Thoracic aorta (tissue), 2 donors: ENCODE measurements around the gene AK4. TPM values are rescaled to one million over a fixed set of nuclear protein-coding genes. Genes with fewer than 3 reads are reported as not detected.
"Not testable (repeated sequence)": the region's sequence is repeated elsewhere in the genome, so short reads cannot be mapped to it uniquely, and the experiment has no call there.

Source experiments
- ATAC-seq: fragments of 150-250 bp; one replicate; pipeline ENCODE4 v1.8.0; 2017; ENCODE audit warnings: low read depth; ENCODE audit not compliant: insufficient number of reproducible peaks, low FRiP score
- DNase-seq: peaks from one replicate; pipeline ENCODE4 v3.0.0-alpha.2; 2020; ENCODE audit warnings: low spot score
- H3K27ac ChIP-seq, 2 donors: fragments of 200-600 bp; sonication (generic); 1 replicate in 1 of 2; 2 replicates in 1 of 2; pipeline ENCODE4 v1.5.1; 2016; ENCODE audit warnings: mild to moderate bottlenecking in 2 of 2, moderate library complexity in 2 of 2
- H3K27me3 ChIP-seq: fragments of 200-600 bp; sonication (generic); replicated peaks from 2 replicates; pipeline ENCODE4 v1.6.0; 2016; ENCODE audit warnings: mild to moderate bottlenecking; ENCODE audit not compliant: insufficient read depth
- H3K36me3 ChIP-seq: fragments of 200-600 bp; sonication (generic); one replicate; pipeline ENCODE4 v1.5.1; 2016
- H3K4me1 ChIP-seq, 2 donors: fragments of 200-600 bp; sonication (generic); 1 replicate in 1 of 2; 2 replicates in 1 of 2; pipeline versions ENCODE4 v1.5.1 to v1.6.0; 2016; ENCODE audit warnings: low read depth in 2 of 2, mild to moderate bottlenecking in 1 of 2; ENCODE audit not compliant: control insufficient read depth in 1 of 2
- H3K4me3 ChIP-seq: fragments of 200-600 bp; sonication (generic); 2 replicates; pipeline ENCODE4 v1.5.1; 2016; ENCODE audit warnings: mild to moderate bottlenecking
- H3K9me3 ChIP-seq: fragments of 200-600 bp; sonication (generic); 2 replicates; pipeline ENCODE4 v1.5.1; 2016
- CTCF ChIP-seq: fragments of 200-600 bp; sonication (generic); IDR thresholded peaks from one replicate; pipeline ENCODE4 v1.5.1; 2019; ENCODE audit warnings: antibody characterized with exemption
- total RNA-seq, 2 donors: library from RNA; depleted of rRNA; stranded (reverse); fragments of >200 nt; gene quantifications; one replicate each; pipeline versions ENCODE4 v1.1.0 to v1.2.3, GENCODE V29; 2016

AK4 gene
- total RNA-seq, 2 donors from 2014 or later, result 32.2 to 35.8 TPM

GRCh38 chr1:65159801-65160523 lies 12.0 kb downstream of the AK4 start:
- TF ChIP-seq CTCF, result no peak
- H3K36me3 ChIP-seq, result no peaks in the 10 kb centered on the region
- peaks cover 0 to 7% of the 10 kb centered on the region in 2 donors for H3K4me1 ChIP-seq
- H3K4me3 ChIP-seq, result no peak overlapping the region
- DNase-seq (no peak), ATAC-seq (no peak)
- H3K27ac ChIP-seq, result no peak overlapping the region
- H3K9me3 ChIP-seq, result no peaks in the 10 kb centered on the region
- no peaks in the 10 kb centered on the region for H3K27me3 ChIP-seq

- Histone ChIP-seq H3K4me1 (peaks cover 0 to 3% of the 10 kb centered on the region in 2 donors), H3K27ac (no peak overlapping the region), H3K36me3 (no peaks in the 10 kb centered on the region), H3K9me3 (no peaks in the 10 kb centered on the region), H3K27me3 (no peaks in the 10 kb centered on the region), H3K4me3 (no peak overlapping the region)
- TF ChIP-seq CTCF, result no peak
- no peak for DNase-seq
- no peak for ATAC-seq
These were observed 15.3 kb downstream of the AK4 start for GRCh38 chr1:65163201-65163805.

GRCh38 chr1:65164101-65164500 lies 16.1 kb downstream of the AK4 start:
- not testable (repeated sequence) for DNase-seq, H3K27ac ChIP-seq, H3K4me1 ChIP-seq, H3K4me3 ChIP-seq, H3K36me3 ChIP-seq, H3K27me3 ChIP-seq, H3K9me3 ChIP-seq, ATAC-seq

- Histone ChIP-seq H3K9me3 (no peaks in the 10 kb centered on the region), H3K4me3 (no peak overlapping the region), H3K27ac (no peak overlapping the region), H3K27me3 (no peaks in the 10 kb centered on the region), H3K4me1 (peaks cover 3 to 5% of the 10 kb centered on the region in 2 donors), H3K36me3 (no peaks in the 10 kb centered on the region)
- ATAC-seq (no peak), DNase-seq (no peak)
- no peak for TF ChIP-seq CTCF
These were observed 16.6 kb downstream of the AK4 start for GRCh38 chr1:65164633-65165032.

GRCh38 chr1:65165269-65165993 lies 17.4 kb downstream of the AK4 start:
- no peak overlapping the region for H3K27ac ChIP-seq
- ATAC-seq, result no peak

More at GRCh38 chr1:65165269-65165993, 17.4 kb downstream of the AK4 start:
- no peaks in the 10 kb centered on the region for H3K9me3 ChIP-seq
- H3K27me3 ChIP-seq, result no peaks in the 10 kb centered on the region
- H3K36me3 ChIP-seq, result no peaks in the 10 kb centered on the region
- DNase-seq, result no peak
- no peak for TF ChIP-seq CTCF
- peaks cover 3 to 5% of the 10 kb centered on the region in 2 donors for H3K4me1 ChIP-seq
- no peak overlapping the region for H3K4me3 ChIP-seq
